Osteoblast (primary cell): ENCODE measurements around the gene PRKCQ. TPM values are rescaled to one million over a fixed set of nuclear protein-coding genes. Genes with fewer than 3 reads are reported as not detected.
A peak's percentile ranks its signal among the peaks of the same experiment; 100 is the strongest.
"Not testable (repeated sequence)": the region's sequence is repeated elsewhere in the genome, so short reads cannot be mapped to it uniquely, and the experiment has no call there.

Experiments used
- DNase-seq: peaks from one replicate; pipeline ENCODE4 v3.0.0; 2011; ENCODE audit warnings: low spot score, mixed read lengths; ENCODE audit not compliant: insufficient read length; ENCODE audit errors: missing footprints
- H2AFZ ChIP-seq: 2 replicates; pipeline ENCODE4 v1.6.0; 2011; ENCODE audit warnings: mild to moderate bottlenecking, low read length
- H3K27ac ChIP-seq: 2 replicates; pipeline ENCODE4 v1.5.1; 2011; ENCODE audit warnings: mild to moderate bottlenecking, low read depth, low read length, moderate library complexity
- H3K27me3 ChIP-seq: 2 replicates; pipeline ENCODE4 v1.6.0; 2012; ENCODE audit warnings: mild to moderate bottlenecking, control low read depth, inconsistent platforms, low read length, moderate library complexity; ENCODE audit not compliant: insufficient read depth
- H3K36me3 ChIP-seq: 2 replicates; pipeline ENCODE4 v1.5.1; 2011; ENCODE audit warnings: mild to moderate bottlenecking, low read length, control low read depth, moderate library complexity; ENCODE audit not compliant: insufficient read depth
- H3K4me1 ChIP-seq: 2 replicates; pipeline ENCODE4 v1.5.1; 2011; ENCODE audit warnings: mild to moderate bottlenecking, low read length, control low read depth, moderate library complexity; ENCODE audit not compliant: insufficient read depth
- H3K4me2 ChIP-seq: 2 replicates; pipeline ENCODE4 v1.6.0; 2011; ENCODE audit warnings: mild to moderate bottlenecking, low read length; ENCODE audit not compliant: insufficient read depth
- H3K4me3 ChIP-seq: fragments of 200-600 bp; sonication (generic); 3 replicates; pipeline ENCODE4 v1.5.1; 2012; ENCODE audit warnings: mild to moderate bottlenecking, low read length, inconsistent platforms; ENCODE audit not compliant: insufficient read depth
- H3K79me2 ChIP-seq: 2 replicates; pipeline ENCODE4 v1.6.0; 2012; ENCODE audit warnings: mild to moderate bottlenecking, low read length, control low read depth, inconsistent platforms; ENCODE audit not compliant: insufficient read depth
- H3K9me3 ChIP-seq: 2 replicates; pipeline ENCODE4 v1.5.1; 2011; ENCODE audit warnings: low read depth, low read length, control low read depth
- H4K20me1 ChIP-seq: 2 replicates; pipeline ENCODE4 v1.6.0; 2012; ENCODE audit warnings: mild to moderate bottlenecking, low read length, control low read depth; ENCODE audit not compliant: insufficient read depth
- CTCF ChIP-seq: IDR thresholded peaks from 2 replicates; pipeline ENCODE4 v1.5.1; 2011; ENCODE audit warnings: mild to moderate bottlenecking, low read depth, low read length, moderate library complexity; ENCODE audit errors: extremely low read depth
- total RNA-seq: library from RNA; depleted of rRNA; stranded (reverse); fragments of >200 nt; gene quantifications from 2 replicates; pipeline ENCODE4 v1.2.3, GENCODE V29; 2012

Gene PRKCQ
- total RNA-seq, 1 donor, result not detected

GRCh38 chr10:6456067-6456466 lies 124.0 kb downstream of the PRKCQ start:
- no peaks in the 10 kb centered on the region for H3K27me3 ChIP-seq
- TF ChIP-seq CTCF, result no peak

GRCh38 chr10:6455592-6455991 lies 124.5 kb downstream of the PRKCQ start:
- Histone ChIP-seq H3K36me3 (no peaks in the 10 kb centered on the region), H3K4me1 (no peaks in the 10 kb centered on the region), H3K27ac (no peak overlapping the region), H3K4me2 (no peak overlapping the region), H4K20me1 (no peaks in the 10 kb centered on the region), H3K9me3 (no peaks in the 10 kb centered on the region), H3K4me3 (no peak overlapping the region), H3K27me3 (no peaks in the 10 kb centered on the region), H3K79me2 (no peaks in the 10 kb centered on the region), H2AFZ (no peak overlapping the region)
- TF ChIP-seq CTCF, result no peak
- DNase-seq, result no peak

More at GRCh38 chr10:6456067-6456466, 124.0 kb downstream of the PRKCQ start:
- no peaks in the 10 kb centered on the region for H4K20me1 ChIP-seq
- no peaks in the 10 kb centered on the region for H3K79me2 ChIP-seq
- H3K27ac ChIP-seq, result no peak overlapping the region
- H3K4me2 ChIP-seq, result no peak overlapping the region
- H2AFZ ChIP-seq, result no peak overlapping the region
- H3K4me1 ChIP-seq, result no peaks in the 10 kb centered on the region
- H3K9me3 ChIP-seq, result no peaks in the 10 kb centered on the region
- no peaks in the 10 kb centered on the region for H3K36me3 ChIP-seq
- H3K4me3 ChIP-seq, result no peak overlapping the region
- DNase-seq, result no peak

- Histone ChIP-seq H4K20me1 (no peaks in the 10 kb centered on the region), H3K4me2 (no peak overlapping the region), H3K79me2 (no peaks in the 10 kb centered on the region), H3K27me3 (no peaks in the 10 kb centered on the region), H2AFZ (no peak overlapping the region), H3K4me3 (no peak overlapping the region), H3K4me1 (no peaks in the 10 kb centered on the region), H3K9me3 (no peaks in the 10 kb centered on the region), H3K27ac (no peak overlapping the region), H3K36me3 (no peaks in the 10 kb centered on the region)
- no peak for TF ChIP-seq CTCF
- no peak for DNase-seq
These were observed 133.4 kb downstream of the PRKCQ start for GRCh38 chr10:6446711-6447110.

GRCh38 chr10:6445671-6446316 lies 134.3 kb downstream of the PRKCQ start:
- no peak for DNase-seq
- H3K4me2 ChIP-seq, result peak overlapping the region; percentile 13
- no peaks in the 10 kb centered on the region for H3K79me2 ChIP-seq
- peak; percentile 62 for TF ChIP-seq CTCF
- no peaks in the 10 kb centered on the region for H3K27me3 ChIP-seq
- H4K20me1 ChIP-seq, result no peaks in the 10 kb centered on the region
- no peak overlapping the region for H2AFZ ChIP-seq
- H3K27ac ChIP-seq, result no peak overlapping the region
- no peak overlapping the region for H3K4me3 ChIP-seq
- H3K9me3 ChIP-seq, result no peaks in the 10 kb centered on the region
- H3K4me1 ChIP-seq, result no peaks in the 10 kb centered on the region
- no peaks in the 10 kb centered on the region for H3K36me3 ChIP-seq

- not testable (repeated sequence) for H2AFZ ChIP-seq, H3K36me3 ChIP-seq, H3K27ac ChIP-seq, H3K4me1 ChIP-seq, H3K4me2 ChIP-seq, H3K27me3 ChIP-seq, H3K4me3 ChIP-seq, DNase-seq, H3K9me3 ChIP-seq, H4K20me1 ChIP-seq, H3K79me2 ChIP-seq
These were observed 140.2 kb downstream of the PRKCQ start for GRCh38 chr10:6439875-6440274.
